Measurements from ENCODE around the gene SNAPIN.

The SNAPIN gene

DNA sequence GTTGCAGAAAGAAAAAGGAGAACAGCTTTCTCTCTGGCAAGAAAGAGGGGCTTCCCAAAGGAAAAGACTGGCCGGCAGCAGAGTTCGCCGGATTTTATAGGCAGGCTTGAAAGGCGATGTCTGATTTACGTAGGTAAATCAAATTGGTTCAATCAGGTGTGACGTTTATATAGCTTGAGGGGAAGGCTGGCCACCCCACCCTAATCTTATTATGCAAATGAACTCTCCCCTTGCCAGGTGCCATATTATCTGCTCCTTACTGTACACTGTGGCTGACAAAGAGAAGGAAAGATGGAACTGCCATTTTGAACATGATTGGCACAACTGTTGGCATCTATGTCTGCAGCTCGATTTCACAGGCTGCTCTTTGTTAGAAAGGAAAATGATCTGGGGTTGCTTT lies 52.5 kb downstream of the SNAPIN start:
- TF ChIP-seq, protein P1, sequence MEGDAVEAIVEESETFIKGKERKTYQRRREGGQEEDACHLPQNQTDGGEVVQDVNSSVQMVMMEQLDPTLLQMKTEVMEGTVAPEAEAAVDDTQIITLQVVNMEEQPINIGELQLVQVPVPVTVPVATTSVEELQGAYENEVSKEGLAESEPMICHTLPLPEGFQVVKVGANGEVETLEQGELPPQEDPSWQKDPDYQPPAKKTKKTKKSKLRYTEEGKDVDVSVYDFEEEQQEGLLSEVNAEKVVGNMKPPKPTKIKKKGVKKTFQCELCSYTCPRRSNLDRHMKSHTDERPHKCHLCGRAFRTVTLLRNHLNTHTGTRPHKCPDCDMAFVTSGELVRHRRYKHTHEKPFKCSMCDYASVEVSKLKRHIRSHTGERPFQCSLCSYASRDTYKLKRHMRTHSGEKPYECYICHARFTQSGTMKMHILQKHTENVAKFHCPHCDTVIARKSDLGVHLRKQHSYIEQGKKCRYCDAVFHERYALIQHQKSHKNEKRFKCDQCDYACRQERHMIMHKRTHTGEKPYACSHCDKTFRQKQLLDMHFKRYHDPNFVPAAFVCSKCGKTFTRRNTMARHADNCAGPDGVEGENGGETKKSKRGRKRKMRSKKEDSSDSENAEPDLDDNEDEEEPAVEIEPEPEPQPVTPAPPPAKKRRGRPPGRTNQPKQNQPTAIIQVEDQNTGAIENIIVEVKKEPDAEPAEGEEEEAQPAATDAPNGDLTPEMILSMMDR (IDR thresholded peaks at IDR 0.05; ENCODE audit: control insufficient read depth, extremely low read depth, insufficient read depth), result no peak
- DNase-seq (ENCODE audit: low read depth), result no peak
- no peak overlapping the region for H3K4me3 ChIP-seq (ENCODE audit: low read depth, low read length)
